Adrenal gland (tissue), 5 donors: Measurements from ENCODE around the gene FBN3.

Experiments
- POLR2A ChIP-seq, 2 donors: fragments of 450-650 bp; IDR thresholded peaks; one replicate each; pipeline ENCODE4 v1.6.1; 2017; ENCODE audit warnings: antibody characterized with exemption in 2 of 2, mild to moderate bottlenecking in 2 of 2, moderate library complexity in 1 of 2
- TF ChIP-seq, protein P1 (sequence below), 6 experiments: fragments of 450-650 bp in 4 of 6; fragments of 200-600 bp in 2 of 6; sonication (generic) in 1 of 6; IDR thresholded peaks; 1 replicate in 5 of 6; 2 replicates in 1 of 6; pipeline versions ENCODE4 v1.5.1 to v1.8.0; 2016 to 2021; ENCODE audit warnings: antibody characterized with exemption in 6 of 6, mild to moderate bottlenecking in 2 of 6, moderate library complexity in 1 of 6
- donor health status: DM: no; HTN: no; CAD: no.

DNA sequence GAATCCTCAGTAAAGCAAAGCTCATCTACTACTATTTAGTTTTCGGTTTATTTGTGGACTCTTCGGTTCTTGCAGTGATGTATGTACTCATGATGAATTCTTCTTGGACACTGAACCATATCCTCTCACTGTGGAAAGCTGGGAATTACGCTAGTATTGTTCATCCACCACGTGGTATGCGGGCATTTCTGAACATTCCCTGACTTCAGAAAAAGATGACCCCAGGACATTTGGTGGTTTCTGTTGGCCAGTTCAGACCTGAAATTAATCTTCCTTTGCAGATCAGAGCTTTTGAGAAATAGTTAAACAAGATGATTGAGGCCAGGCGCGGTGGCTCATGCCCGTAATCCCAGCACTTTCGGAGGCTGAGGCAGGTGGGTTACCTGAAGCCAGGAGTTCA, 25.3 kb upstream of the FBN3 start:
- TF ChIP-seq, protein P1, sequence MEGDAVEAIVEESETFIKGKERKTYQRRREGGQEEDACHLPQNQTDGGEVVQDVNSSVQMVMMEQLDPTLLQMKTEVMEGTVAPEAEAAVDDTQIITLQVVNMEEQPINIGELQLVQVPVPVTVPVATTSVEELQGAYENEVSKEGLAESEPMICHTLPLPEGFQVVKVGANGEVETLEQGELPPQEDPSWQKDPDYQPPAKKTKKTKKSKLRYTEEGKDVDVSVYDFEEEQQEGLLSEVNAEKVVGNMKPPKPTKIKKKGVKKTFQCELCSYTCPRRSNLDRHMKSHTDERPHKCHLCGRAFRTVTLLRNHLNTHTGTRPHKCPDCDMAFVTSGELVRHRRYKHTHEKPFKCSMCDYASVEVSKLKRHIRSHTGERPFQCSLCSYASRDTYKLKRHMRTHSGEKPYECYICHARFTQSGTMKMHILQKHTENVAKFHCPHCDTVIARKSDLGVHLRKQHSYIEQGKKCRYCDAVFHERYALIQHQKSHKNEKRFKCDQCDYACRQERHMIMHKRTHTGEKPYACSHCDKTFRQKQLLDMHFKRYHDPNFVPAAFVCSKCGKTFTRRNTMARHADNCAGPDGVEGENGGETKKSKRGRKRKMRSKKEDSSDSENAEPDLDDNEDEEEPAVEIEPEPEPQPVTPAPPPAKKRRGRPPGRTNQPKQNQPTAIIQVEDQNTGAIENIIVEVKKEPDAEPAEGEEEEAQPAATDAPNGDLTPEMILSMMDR (IDR thresholded peaks at IDR 0.05), result no peak
- TF ChIP-seq POLR2A (IDR thresholded peaks at IDR 0.05), result no peak
